ENCODE results near the gene HUNK.
A peak's percentile ranks its signal among the peaks of the same experiment; 100 is the strongest.

Gene HUNK

DNA sequence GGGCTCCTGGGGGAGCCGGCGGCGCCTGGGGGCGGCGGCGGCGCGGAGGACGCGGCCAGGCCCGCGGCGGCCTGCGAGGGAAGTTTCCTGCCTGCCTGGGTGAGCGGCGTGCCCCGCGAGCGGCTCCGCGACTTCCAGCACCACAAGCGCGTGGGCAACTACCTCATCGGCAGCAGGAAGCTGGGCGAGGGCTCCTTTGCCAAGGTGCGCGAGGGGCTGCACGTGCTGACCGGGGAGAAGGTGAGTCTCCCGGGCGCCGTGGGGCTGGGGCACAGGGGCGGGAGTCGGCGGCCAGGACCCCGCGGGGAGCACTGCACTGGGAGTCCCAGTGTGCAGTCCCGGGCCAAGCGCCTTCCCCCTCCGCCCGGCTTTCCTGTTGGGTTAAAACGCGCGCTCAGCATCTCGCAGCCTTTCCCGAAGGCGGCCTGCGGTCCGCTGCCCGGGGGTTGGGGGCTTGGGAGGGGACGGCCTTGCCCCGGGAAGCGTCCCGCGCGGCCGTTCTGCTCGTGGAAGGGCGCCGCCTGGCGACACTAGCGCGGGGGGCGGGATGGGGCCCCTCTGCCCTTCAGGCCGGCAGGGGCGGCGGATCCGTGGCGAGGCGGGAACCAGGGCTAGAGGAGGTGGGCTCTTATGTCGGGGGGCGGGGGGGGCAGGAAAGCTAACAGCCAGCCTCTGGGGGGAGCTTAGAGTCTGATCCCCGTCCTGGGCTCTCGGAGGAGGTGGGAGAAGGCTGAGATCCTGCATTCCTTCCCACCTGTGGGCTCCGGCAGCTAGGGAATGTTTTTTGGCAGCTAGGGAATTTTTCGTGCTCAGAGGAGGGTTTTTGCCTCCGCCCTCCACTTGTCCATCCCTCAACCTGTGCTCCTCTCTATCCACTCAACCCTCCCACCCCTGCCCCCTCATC lies 1.1 kb downstream of the HUNK start:
- in situ Hi-C loops (cut with HindIII; ENCODE audit: low sequenced_read_pairs): no loop called here
- peak overlapping the region; percentile 50 for H3K4me3 ChIP-seq (ENCODE audit: low read depth, low read length)
- TF ChIP-seq, protein P1, sequence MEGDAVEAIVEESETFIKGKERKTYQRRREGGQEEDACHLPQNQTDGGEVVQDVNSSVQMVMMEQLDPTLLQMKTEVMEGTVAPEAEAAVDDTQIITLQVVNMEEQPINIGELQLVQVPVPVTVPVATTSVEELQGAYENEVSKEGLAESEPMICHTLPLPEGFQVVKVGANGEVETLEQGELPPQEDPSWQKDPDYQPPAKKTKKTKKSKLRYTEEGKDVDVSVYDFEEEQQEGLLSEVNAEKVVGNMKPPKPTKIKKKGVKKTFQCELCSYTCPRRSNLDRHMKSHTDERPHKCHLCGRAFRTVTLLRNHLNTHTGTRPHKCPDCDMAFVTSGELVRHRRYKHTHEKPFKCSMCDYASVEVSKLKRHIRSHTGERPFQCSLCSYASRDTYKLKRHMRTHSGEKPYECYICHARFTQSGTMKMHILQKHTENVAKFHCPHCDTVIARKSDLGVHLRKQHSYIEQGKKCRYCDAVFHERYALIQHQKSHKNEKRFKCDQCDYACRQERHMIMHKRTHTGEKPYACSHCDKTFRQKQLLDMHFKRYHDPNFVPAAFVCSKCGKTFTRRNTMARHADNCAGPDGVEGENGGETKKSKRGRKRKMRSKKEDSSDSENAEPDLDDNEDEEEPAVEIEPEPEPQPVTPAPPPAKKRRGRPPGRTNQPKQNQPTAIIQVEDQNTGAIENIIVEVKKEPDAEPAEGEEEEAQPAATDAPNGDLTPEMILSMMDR (IDR thresholded peaks at IDR 0.05; ENCODE audit: low read depth, low read length, missing control alignments): peak; percentile 52
- no peak for DNase-seq (ENCODE audit: low read depth)

DNA sequence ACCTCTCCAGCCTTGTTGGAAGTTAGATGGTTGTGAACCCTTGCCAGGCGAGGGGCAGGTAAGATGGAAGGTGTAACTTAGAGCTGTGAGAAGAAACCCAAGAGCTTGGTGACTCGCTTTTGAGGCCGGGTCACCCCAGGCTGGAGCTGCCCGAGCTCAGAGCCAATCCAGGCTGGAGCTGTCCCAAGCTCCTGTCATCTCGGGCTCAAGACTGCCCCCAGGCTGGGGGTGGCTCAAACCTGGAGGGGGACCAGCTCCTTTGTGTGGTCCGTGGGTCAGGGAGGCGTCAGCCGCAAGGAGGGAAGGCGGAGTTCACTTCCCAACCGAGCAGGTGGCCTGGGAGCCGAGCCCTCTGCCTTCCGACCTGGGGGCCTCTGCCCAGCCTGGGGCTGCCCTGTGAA lies 2.0 kb downstream of the HUNK start:
- in situ Hi-C loops (cut with HindIII; ENCODE audit: low sequenced_read_pairs): no loop called here
- DNase-seq (ENCODE audit: low read depth): no peak
- H3K4me3 ChIP-seq (ENCODE audit: low read depth, low read length): peak overlapping the region; percentile 50
- TF ChIP-seq, protein P1 (IDR thresholded peaks at IDR 0.05; ENCODE audit: low read depth, low read length, missing control alignments): no peak

DNA sequence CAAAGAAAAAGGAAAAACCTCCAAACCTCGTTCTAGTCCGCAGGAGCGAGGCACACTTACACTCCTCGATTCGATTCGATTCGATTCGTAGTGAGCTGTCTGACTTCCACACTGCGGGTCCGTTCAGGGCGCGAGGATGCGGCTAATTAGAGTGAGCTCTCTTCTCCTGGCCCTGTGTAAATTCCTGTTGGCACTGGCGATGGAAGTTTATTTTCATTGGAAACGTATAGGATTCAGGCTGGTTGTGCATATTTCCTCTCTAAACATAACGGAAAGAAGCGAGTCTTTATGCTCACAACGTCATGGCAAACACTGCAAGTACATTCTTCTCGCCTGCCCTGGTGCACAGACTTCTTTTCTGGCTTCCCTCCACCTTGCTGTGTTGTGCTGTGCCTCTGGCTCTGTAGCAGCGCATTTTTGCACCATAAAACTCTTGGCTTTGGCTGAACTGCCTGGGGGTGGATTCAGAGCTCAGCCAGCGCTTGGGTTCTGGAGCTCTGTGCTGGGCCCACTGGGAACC lies 2.7 kb downstream of the HUNK start:
- in situ Hi-C loops (cut with HindIII; ENCODE audit: low sequenced_read_pairs): no loop called here
- TF ChIP-seq, protein P1 (IDR thresholded peaks at IDR 0.05; ENCODE audit: low read depth, low read length, missing control alignments): no peak
- no peak for DNase-seq (ENCODE audit: low read depth)
- no peak overlapping the region for H3K4me3 ChIP-seq (ENCODE audit: low read depth, low read length)

DNA sequence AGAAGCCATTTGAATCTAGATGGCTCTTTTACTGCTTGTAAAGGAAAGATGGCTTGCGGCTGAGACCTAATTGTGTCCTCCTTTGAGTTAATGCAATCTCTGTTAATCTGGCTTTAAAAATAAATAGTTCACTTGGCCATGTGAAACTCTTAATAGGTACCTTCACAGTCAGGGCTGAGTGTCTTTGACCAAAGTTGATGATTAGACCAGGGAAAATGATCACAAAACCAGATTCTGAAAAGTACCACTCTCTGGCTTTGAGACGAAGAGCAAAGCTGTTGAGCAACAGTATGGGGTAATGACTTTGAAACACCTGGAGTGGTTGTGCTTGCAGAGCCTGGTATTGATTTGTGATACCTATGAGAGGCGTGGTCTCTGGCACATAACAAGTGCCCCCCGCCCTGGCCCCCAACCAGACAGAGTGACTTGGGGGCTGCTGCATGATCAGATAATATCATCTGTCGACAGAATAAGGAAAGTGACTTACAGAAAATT lies 4.7 kb downstream of the HUNK start:
- TF ChIP-seq, protein P1 (IDR thresholded peaks at IDR 0.05; ENCODE audit: low read depth, low read length, missing control alignments): no peak
- DNase-seq (ENCODE audit: low read depth): no peak
- in situ Hi-C loops (cut with HindIII; ENCODE audit: low sequenced_read_pairs): no loop called here

DNA sequence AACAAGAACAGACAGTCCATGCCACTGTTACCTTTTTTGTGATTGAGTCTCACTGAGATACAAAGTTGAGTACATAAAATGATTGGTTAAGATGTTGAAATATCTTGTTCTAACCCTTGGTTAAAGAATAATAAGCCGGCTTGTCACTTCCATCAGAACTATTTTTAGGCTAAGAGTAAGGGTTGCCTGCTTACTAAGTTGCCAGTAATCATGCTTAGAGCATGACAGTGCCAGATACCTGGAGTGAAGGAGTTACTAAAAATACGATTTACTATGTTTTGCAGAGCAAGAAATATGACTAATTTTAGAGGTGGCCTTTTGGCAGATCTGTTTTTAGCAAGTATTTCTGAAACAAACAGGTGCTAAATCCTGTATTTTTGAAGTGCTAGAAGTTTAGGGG lies 6.0 kb downstream of the HUNK start:
- in situ Hi-C loops (cut with HindIII; ENCODE audit: low sequenced_read_pairs): no loop called here

More for the DNA sequence above, 4.7 kb downstream of the HUNK start:
- no peak overlapping the region for H3K4me3 ChIP-seq (ENCODE audit: low read depth, low read length)

DNA sequence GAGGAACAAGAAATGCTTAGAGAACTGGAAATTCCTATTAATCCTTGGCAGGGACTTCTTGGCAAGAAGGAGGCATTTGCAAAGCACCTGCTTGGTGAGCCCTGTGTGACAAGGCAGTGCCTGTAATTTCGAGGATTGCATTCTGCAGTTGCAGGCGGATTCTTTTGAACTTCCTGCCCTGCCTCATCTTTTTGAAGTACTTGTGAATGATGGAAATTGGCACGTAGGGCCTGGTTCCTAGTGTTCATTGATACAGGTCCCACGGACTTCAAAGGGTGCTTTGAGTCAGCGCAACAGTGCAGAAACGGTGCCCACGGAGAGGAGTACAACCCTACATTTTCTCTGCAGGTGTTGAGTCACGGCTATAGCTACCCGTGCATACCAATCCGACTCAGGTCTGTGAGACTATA lies 6.4 kb downstream of the HUNK start:
- DNase-seq (ENCODE audit: low read depth): no peak
- H3K4me3 ChIP-seq (ENCODE audit: low read depth, low read length): no peak overlapping the region
- TF ChIP-seq, protein P1 (IDR thresholded peaks at IDR 0.05; ENCODE audit: low read depth, low read length, missing control alignments): no peak
- in situ Hi-C loops (cut with HindIII; ENCODE audit: low sequenced_read_pairs): no loop called here

More for the DNA sequence above, 6.0 kb downstream of the HUNK start:
- TF ChIP-seq, protein P1 (IDR thresholded peaks at IDR 0.05; ENCODE audit: low read depth, low read length, missing control alignments): no peak
- no peak for DNase-seq (ENCODE audit: low read depth)
- no peak overlapping the region for H3K4me3 ChIP-seq (ENCODE audit: low read depth, low read length)

Measured in astrocyte of the cerebellum (primary cell).